HEK293 (cell line): ENCODE results near the gene RXRG.

Experiments
- CTCF ChIA-PET: fragments of 350-600 bp; formaldehyde crosslinking; extraction: SDS; loops from one replicate; lab custom pipeline; 2021; ENCODE audit warnings: antibody characterized with exemption; lab: Yijun Ruan, JAX
- POLR2A ChIA-PET: fragments of 300-600 bp; formaldehyde crosslinking; extraction: SDS; loops from one replicate; lab custom pipeline; 2020; ENCODE audit warnings: antibody characterized with exemption, inconsistent platforms; lab: Yijun Ruan, JAX
- H3K27ac ChIP-seq: fragments of 200-500 bp; sonication (Bioruptor generic); 2 replicates; pipeline ENCODE4 v1.5.1; 2014; ENCODE audit warnings: low read depth, low read length, control low read depth, inconsistent platforms; ENCODE audit errors: extremely low read depth
- H3K36me3 ChIP-seq, 2 experiments: fragments of 200-500 bp in 1 of 2; sonication (Bioruptor generic) in 1 of 2; 1 replicate in 1 of 2; 2 replicates in 1 of 2; pipeline ENCODE4 v1.5.1; 2014 to 2017; ENCODE audit warnings: inconsistent platforms in 2 of 2, low read length in 2 of 2; ENCODE audit not compliant: control insufficient read depth in 2 of 2, insufficient read depth in 1 of 2
- H3K4me1 ChIP-seq: fragments of 200-500 bp; sonication (Bioruptor generic); 2 replicates; pipeline ENCODE4 v1.5.1; 2014; ENCODE audit warnings: mild to moderate bottlenecking, low read length, inconsistent platforms; ENCODE audit not compliant: control insufficient read depth, insufficient read depth
- H3K4me3 ChIP-seq: 2 replicates; pipeline ENCODE4 v1.5.1; 2011; ENCODE audit warnings: low read depth, mild to moderate bottlenecking, control low read depth, low read length, moderate library complexity
- H3K9me3 ChIP-seq: fragments of 200-500 bp; sonication (Bioruptor generic); 2 replicates; pipeline ENCODE4 v1.5.1; 2014; ENCODE audit warnings: low read depth, low read length, inconsistent platforms; ENCODE audit not compliant: control insufficient read depth, insufficient read depth
- BCL11B ChIP-seq: fragments of 450-650 bp; formaldehyde crosslinking; IDR thresholded peaks from 2 replicates; pipeline ENCODE4 v1.5.1; 2016; ENCODE audit warnings: low read depth, missing biosample characterization, missing genetic modification characterization
- HOXC10 ChIP-seq: sonication (generic); formaldehyde crosslinking; IDR thresholded peaks from 2 replicates; pipeline ENCODE4 v1.8.1; 2023; ENCODE audit warnings: mild to moderate bottlenecking, missing genetic modification reagents
- HOXD13 ChIP-seq: sonication (generic); formaldehyde crosslinking; IDR thresholded peaks from 2 replicates; pipeline ENCODE4 v1.8.0; 2022; ENCODE audit warnings: missing genetic modification reagents, borderline replicate concordance
- OSR2 ChIP-seq: fragments of 450-650 bp; formaldehyde crosslinking; IDR thresholded peaks from 2 replicates; pipeline ENCODE4 v1.5.1; 2016; ENCODE audit warnings: missing biosample characterization, missing genetic modification characterization
- PRDM1 ChIP-seq: fragments of 450-650 bp; formaldehyde crosslinking; IDR thresholded peaks from 2 replicates; pipeline ENCODE4; 2016; ENCODE audit warnings: missing biosample characterization, missing genetic modification characterization
- SP3 ChIP-seq: fragments of 450-650 bp; formaldehyde crosslinking; IDR thresholded peaks from 2 replicates; pipeline ENCODE4 v1.5.1; 2016; ENCODE audit warnings: missing biosample characterization, missing genetic modification characterization
- WT1 ChIP-seq: fragments of 450-650 bp; formaldehyde crosslinking; IDR thresholded peaks from 2 replicates; pipeline ENCODE4 v1.5.1; 2016; ENCODE audit warnings: missing biosample characterization, missing genetic modification characterization
- ZEB2 ChIP-seq: fragments of 450-650 bp; formaldehyde crosslinking; IDR thresholded peaks from 2 replicates; pipeline ENCODE4 v1.5.1; 2016; ENCODE audit warnings: missing biosample characterization, missing genetic modification characterization
- ZFP69B ChIP-seq: fragments of 450-650 bp; formaldehyde crosslinking; IDR thresholded peaks from 2 replicates; pipeline ENCODE4 v1.5.1; 2016; ENCODE audit warnings: missing biosample characterization, missing genetic modification characterization
- ZIC2 ChIP-seq: fragments of 450-650 bp; formaldehyde crosslinking; IDR thresholded peaks from 2 replicates; pipeline ENCODE4 v1.5.1; 2016; ENCODE audit warnings: missing biosample characterization, missing genetic modification characterization
- ZNF16 ChIP-seq: fragments of 450-650 bp; formaldehyde crosslinking; IDR thresholded peaks from 2 replicates; pipeline ENCODE4 v1.5.1; 2016; ENCODE audit warnings: low read depth, missing biosample characterization, missing genetic modification characterization
- ZNF19 ChIP-seq: fragments of 450-650 bp; formaldehyde crosslinking; IDR thresholded peaks from 2 replicates; pipeline ENCODE4; 2016; ENCODE audit warnings: missing biosample characterization, missing genetic modification characterization, low read depth
- ZNF248 ChIP-seq: fragments of 450-650 bp; formaldehyde crosslinking; IDR thresholded peaks from 2 replicates; pipeline ENCODE4 v1.5.1; 2017; ENCODE audit warnings: missing biosample characterization, missing genetic modification characterization
- ZNF266 ChIP-seq: fragments of 450-650 bp; formaldehyde crosslinking; IDR thresholded peaks from 2 replicates; pipeline ENCODE4 v1.5.1; 2016; ENCODE audit warnings: missing biosample characterization, missing genetic modification characterization, low read depth
- ZNF416 ChIP-seq: fragments of 450-650 bp; formaldehyde crosslinking; IDR thresholded peaks from 2 replicates; pipeline ENCODE4 v1.5.1; 2016; ENCODE audit warnings: missing biosample characterization, missing genetic modification characterization
- ZNF473 ChIP-seq: fragments of 450-650 bp; formaldehyde crosslinking; IDR thresholded peaks from 2 replicates; pipeline ENCODE4 v1.5.1; 2017; ENCODE audit warnings: missing biosample characterization, missing genetic modification characterization
- ZNF510 ChIP-seq: fragments of 450-650 bp; formaldehyde crosslinking; IDR thresholded peaks from 2 replicates; pipeline ENCODE4 v1.5.1; 2018; ENCODE audit warnings: mild to moderate bottlenecking, missing genetic modification characterization, missing biosample characterization; ENCODE audit not compliant: insufficient replicate concordance
- ZNF530 ChIP-seq: fragments of 450-650 bp; formaldehyde crosslinking; IDR thresholded peaks from 2 replicates; pipeline ENCODE4 v1.5.1; 2016; ENCODE audit warnings: low read depth, missing biosample characterization, missing genetic modification characterization
- ZNF549 ChIP-seq: fragments of 450-650 bp; IDR thresholded peaks from 2 replicates; pipeline ENCODE4 v1.5.1; 2018; ENCODE audit warnings: missing biosample characterization, missing genetic modification characterization, mild to moderate bottlenecking, inconsistent platforms, moderate library complexity
- ZNF560 ChIP-seq: fragments of 450-650 bp; formaldehyde crosslinking; IDR thresholded peaks from 2 replicates; pipeline ENCODE4 v1.5.1; 2017; ENCODE audit warnings: missing biosample characterization, missing genetic modification characterization, borderline replicate concordance
- ZNF792 ChIP-seq: fragments of 450-650 bp; formaldehyde crosslinking; IDR thresholded peaks from 2 replicates; pipeline ENCODE4 v1.5.1; 2016; ENCODE audit warnings: missing biosample characterization, missing genetic modification characterization
- TF ChIP-seq, protein P1 (sequence below): fragments of 450-650 bp; formaldehyde crosslinking; IDR thresholded peaks from 2 replicates; pipeline ENCODE4 v1.5.1; 2016; ENCODE audit warnings: missing biosample characterization, missing genetic modification characterization, borderline replicate concordance
- TF ChIP-seq, protein P2 (sequence below): fragments of 450-650 bp; formaldehyde crosslinking; IDR thresholded peaks from 2 replicates; pipeline ENCODE4 v1.5.1; 2016; ENCODE audit warnings: missing biosample characterization, missing genetic modification characterization, borderline replicate concordance
- TF ChIP-seq, protein P3 (sequence below): fragments of 450-650 bp; formaldehyde crosslinking; IDR thresholded peaks from 2 replicates; pipeline ENCODE4; 2016; ENCODE audit warnings: missing biosample characterization, missing genetic modification characterization
- TF ChIP-seq, protein P4 (sequence below): fragments of 450-650 bp; formaldehyde crosslinking; optimal IDR thresholded peaks from 2 replicates; pipeline ENCODE3; 2016; ENCODE audit warnings: missing biosample characterization, mild to moderate bottlenecking, missing genetic modification characterization
- TF ChIP-seq, protein P5 (sequence below): fragments of 450-650 bp; formaldehyde crosslinking; IDR thresholded peaks from 2 replicates; pipeline ENCODE4 v1.5.0; 2017; ENCODE audit warnings: missing biosample characterization, missing genetic modification characterization, borderline replicate concordance

Gene RXRG

DNA sequence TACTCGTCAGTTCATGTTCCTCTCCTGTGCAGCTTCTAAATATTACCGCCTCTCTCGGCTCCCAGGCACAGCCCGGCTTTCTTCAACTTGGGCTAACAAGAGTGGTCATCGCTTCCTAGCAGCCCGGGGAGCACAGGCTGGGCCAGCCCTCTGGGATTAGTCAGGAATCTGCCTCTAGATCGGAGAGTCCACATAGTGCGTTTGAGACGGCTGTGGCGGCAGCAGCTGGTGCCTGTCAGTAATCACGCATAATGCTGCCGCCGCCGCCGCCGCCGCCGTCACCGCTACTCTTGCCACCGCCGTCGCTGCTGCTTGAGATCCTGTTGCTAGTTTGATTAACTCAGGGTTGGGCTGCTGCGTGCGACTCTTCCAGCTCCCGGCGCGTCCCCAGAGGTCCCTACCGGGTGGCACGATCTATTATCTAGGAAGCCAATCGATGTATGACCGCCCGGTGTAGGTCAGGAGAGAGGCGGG, at the start of gene RXRG:
RXRG (minus strand) TSS at position 230 of the 474 bp plus-strand sequence. CDS start 233 bp downstream, outside the sequence.
- peak within 1 kb of the TSS; percentile 36 for H3K4me3 ChIP-seq
- CTCF ChIA-PET = interaction anchor here (1.3 kb wide), 1 partner anchor 52 kb away, joined by 11 read pairs; no protein-coding TSS in a partner anchor
- TF ChIP-seq ZFP69B (tag by site-specific recombination) = no peak
- TF ChIP-seq ZNF530 (tag by site-specific recombination) = no peak
- TF ChIP-seq ZEB2 (tag by site-specific recombination) = 0 out of 2 replicates have a peak, but pooled peaks have one; percentile 23
- TF ChIP-seq HOXD13 (CRISPR knock-in tag) = no peak
- TF ChIP-seq, protein P1, sequence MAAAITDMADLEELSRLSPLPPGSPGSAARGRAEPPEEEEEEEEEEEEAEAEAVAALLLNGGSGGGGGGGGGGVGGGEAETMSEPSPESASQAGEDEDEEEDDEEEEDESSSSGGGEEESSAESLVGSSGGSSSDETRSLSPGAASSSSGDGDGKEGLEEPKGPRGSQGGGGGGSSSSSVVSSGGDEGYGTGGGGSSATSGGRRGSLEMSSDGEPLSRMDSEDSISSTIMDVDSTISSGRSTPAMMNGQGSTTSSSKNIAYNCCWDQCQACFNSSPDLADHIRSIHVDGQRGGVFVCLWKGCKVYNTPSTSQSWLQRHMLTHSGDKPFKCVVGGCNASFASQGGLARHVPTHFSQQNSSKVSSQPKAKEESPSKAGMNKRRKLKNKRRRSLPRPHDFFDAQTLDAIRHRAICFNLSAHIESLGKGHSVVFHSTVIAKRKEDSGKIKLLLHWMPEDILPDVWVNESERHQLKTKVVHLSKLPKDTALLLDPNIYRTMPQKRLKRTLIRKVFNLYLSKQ = no peak
- no peak for TF ChIP-seq PRDM1 (tag by site-specific recombination)
- TF ChIP-seq, protein P2, sequence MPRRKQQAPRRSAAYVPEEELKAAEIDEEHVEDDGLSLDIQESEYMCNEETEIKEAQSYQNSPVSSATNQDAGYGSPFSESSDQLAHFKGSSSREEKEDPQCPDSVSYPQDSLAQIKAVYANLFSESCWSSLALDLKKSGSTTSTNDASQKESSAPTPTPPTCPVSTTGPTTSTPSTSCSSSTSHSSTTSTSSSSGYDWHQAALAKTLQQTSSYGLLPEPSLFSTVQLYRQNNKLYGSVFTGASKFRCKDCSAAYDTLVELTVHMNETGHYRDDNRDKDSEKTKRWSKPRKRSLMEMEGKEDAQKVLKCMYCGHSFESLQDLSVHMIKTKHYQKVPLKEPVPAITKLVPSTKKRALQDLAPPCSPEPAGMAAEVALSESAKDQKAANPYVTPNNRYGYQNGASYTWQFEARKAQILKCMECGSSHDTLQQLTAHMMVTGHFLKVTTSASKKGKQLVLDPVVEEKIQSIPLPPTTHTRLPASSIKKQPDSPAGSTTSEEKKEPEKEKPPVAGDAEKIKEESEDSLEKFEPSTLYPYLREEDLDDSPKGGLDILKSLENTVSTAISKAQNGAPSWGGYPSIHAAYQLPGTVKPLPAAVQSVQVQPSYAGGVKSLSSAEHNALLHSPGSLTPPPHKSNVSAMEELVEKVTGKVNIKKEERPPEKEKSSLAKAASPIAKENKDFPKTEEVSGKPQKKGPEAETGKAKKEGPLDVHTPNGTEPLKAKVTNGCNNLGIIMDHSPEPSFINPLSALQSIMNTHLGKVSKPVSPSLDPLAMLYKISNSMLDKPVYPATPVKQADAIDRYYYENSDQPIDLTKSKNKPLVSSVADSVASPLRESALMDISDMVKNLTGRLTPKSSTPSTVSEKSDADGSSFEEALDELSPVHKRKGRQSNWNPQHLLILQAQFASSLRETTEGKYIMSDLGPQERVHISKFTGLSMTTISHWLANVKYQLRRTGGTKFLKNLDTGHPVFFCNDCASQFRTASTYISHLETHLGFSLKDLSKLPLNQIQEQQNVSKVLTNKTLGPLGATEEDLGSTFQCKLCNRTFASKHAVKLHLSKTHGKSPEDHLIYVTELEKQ (tag by site-specific recombination) = no peak
- no peak for TF ChIP-seq ZNF549 (tag by site-specific recombination)
- no peak for TF ChIP-seq SP3 (tag by site-specific recombination)
- TF ChIP-seq ZNF19 (tag by site-specific recombination) = no peak
- no peak for TF ChIP-seq ZNF473 (tag by site-specific recombination)
- TF ChIP-seq ZNF416 (tag by site-specific recombination) = no peak
- no peak for TF ChIP-seq ZNF16 (tag by site-specific recombination)
- TF ChIP-seq, protein P3, sequence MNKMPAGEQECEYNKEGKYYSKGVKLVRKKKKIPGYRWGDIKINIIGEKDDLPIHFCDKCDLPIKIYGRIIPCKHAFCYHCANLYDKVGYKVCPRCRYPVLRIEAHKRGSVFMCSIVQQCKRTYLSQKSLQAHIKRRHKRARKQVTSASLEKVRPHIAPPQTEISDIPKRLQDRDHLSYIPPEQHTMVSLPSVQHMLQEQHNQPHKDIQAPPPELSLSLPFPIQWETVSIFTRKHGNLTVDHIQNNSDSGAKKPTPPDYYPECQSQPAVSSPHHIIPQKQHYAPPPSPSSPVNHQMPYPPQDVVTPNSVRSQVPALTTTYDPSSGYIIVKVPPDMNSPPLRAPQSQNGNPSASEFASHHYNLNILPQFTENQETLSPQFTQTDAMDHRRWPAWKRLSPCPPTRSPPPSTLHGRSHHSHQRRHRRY (tag by site-specific recombination) = no peak
- TF ChIP-seq ZNF792 (tag by site-specific recombination) = no peak
- no peak for TF ChIP-seq OSR2 (tag by site-specific recombination)
- no peak for TF ChIP-seq ZNF510
- peak; percentile 30; the same call in 1 of the 2 replicates for TF ChIP-seq ZIC2
- no peak for TF ChIP-seq ZNF248 (tag by site-specific recombination)
- TF ChIP-seq ZNF560 = peak; percentile 85; the same call in 1 of the 2 replicates
- TF ChIP-seq WT1 (tag by site-specific recombination) = no peak
- no peak for TF ChIP-seq ZNF266
- no peak for TF ChIP-seq BCL11B (tag by site-specific recombination)
- TF ChIP-seq HOXC10 (CRISPR knock-in tag) = no peak
- TF ChIP-seq, protein P4, sequence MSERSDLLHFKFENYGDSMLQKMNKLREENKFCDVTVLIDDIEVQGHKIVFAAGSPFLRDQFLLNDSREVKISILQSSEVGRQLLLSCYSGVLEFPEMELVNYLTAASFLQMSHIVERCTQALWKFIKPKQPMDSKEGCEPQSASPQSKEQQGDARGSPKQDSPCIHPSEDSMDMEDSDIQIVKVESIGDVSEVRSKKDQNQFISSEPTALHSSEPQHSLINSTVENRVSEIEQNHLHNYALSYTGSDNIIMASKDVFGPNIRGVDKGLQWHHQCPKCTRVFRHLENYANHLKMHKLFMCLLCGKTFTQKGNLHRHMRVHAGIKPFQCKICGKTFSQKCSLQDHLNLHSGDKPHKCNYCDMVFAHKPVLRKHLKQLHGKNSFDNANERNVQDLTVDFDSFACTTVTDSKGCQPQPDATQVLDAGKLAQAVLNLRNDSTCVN (tag by site-specific recombination) = peak; percentile 15
- TF ChIP-seq, protein P5, sequence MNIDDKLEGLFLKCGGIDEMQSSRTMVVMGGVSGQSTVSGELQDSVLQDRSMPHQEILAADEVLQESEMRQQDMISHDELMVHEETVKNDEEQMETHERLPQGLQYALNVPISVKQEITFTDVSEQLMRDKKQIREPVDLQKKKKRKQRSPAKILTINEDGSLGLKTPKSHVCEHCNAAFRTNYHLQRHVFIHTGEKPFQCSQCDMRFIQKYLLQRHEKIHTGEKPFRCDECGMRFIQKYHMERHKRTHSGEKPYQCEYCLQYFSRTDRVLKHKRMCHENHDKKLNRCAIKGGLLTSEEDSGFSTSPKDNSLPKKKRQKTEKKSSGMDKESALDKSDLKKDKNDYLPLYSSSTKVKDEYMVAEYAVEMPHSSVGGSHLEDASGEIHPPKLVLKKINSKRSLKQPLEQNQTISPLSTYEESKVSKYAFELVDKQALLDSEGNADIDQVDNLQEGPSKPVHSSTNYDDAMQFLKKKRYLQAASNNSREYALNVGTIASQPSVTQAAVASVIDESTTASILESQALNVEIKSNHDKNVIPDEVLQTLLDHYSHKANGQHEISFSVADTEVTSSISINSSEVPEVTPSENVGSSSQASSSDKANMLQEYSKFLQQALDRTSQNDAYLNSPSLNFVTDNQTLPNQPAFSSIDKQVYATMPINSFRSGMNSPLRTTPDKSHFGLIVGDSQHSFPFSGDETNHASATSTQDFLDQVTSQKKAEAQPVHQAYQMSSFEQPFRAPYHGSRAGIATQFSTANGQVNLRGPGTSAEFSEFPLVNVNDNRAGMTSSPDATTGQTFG (tag by site-specific recombination) = no peak

More for the DNA sequence above, at the start of gene RXRG:
- no peaks in the 10 kb centered on the region for H3K4me1 ChIP-seq
- no peaks in the 10 kb centered on the region for H3K9me3 ChIP-seq
- no peak within 1 kb of the TSS for H3K27ac ChIP-seq
- POLR2A ChIA-PET = interaction anchor here (0.6 kb wide), 1 partner anchor 26 kb away, joined by 3 read pairs; no protein-coding TSS in a partner anchor
- H3K36me3 ChIP-seq = no peaks in the 10 kb centered on the region
